Stromal cell of bone marrow (primary cell): Measurements from ENCODE around the gene CTSE.

Source experiments
- DNase-seq: peaks from one replicate; pipeline ENCODE4 v3.0.0-alpha.2; 2012; ENCODE audit warnings: low read depth

Gene CTSE

GRCh38 chr1:205971082-205971481, 52.6 kb downstream of the CTSE start:
- no peak for DNase-seq

GRCh38 chr1:205970486-205970885, 53.2 kb downstream of the CTSE start:
- no peak for DNase-seq

GRCh38 chr1:205969229-205969628, 54.5 kb downstream of the CTSE start:
- DNase-seq, result no peak

GRCh38 chr1:205967554-205968335, 56.0 kb downstream of the CTSE start:
- DNase-seq, result no peak

- no peak for DNase-seq
These were observed 58.4 kb downstream of the CTSE start for GRCh38 chr1:205965036-205965884.

GRCh38 chr1:205963352-205964155, 60.1 kb downstream of the CTSE start:
- DNase-seq, result peak; percentile 65

GRCh38 chr1:205962821-205963221, 60.9 kb downstream of the CTSE start:
- DNase-seq, result no peak

- no peak for DNase-seq
These were observed 61.5 kb downstream of the CTSE start for GRCh38 chr1:205961991-205962820.

GRCh38 chr1:205961405-205961804, 62.3 kb downstream of the CTSE start:
- DNase-seq, result peak; percentile 13

- DNase-seq, result no peak
These were observed 63.9 kb downstream of the CTSE start for GRCh38 chr1:205959789-205960188.
